Muscle layer of colon (tissue), 2 donors: Measurements from ENCODE around the gene CMSS1.

Experiments
- H3K27ac ChIP-seq: one replicate; pipeline ENCODE4 v1.7.0; 2013; ENCODE audit warnings: low read depth, mild to moderate bottlenecking, low read length, moderate library complexity
- H3K27me3 ChIP-seq, 2 donors: one replicate each; pipeline ENCODE4 v1.7.0; 2013; ENCODE audit warnings: low read length in 2 of 2, mild to moderate bottlenecking in 2 of 2; ENCODE audit not compliant: insufficient read depth in 2 of 2, control insufficient read depth in 1 of 2
- H3K36me3 ChIP-seq: one replicate; pipeline ENCODE4 v1.7.0; 2013; ENCODE audit warnings: mild to moderate bottlenecking, low read length; ENCODE audit not compliant: insufficient read depth
- H3K4me1 ChIP-seq: one replicate; pipeline ENCODE4 v1.7.0; 2013; ENCODE audit warnings: mild to moderate bottlenecking, low read length; ENCODE audit not compliant: insufficient read depth
- H3K4me3 ChIP-seq, 2 donors: one replicate each; pipeline ENCODE4 v1.7.0; 2013; ENCODE audit warnings: low read length in 2 of 2, low read depth in 1 of 2, mild to moderate bottlenecking in 1 of 2, moderate library complexity in 1 of 2
- H3K9ac ChIP-seq: one replicate; pipeline ENCODE4 v1.7.0; 2013; ENCODE audit warnings: low read length
- H3K9me3 ChIP-seq: one replicate; pipeline ENCODE4 v1.7.0; 2013; ENCODE audit warnings: mild to moderate bottlenecking, low read length
- donor health status: abdominal sarcoma.
- donor health status: Adenocarcinoma of cecum.

The CMSS1 gene

GRCh38 chr3:99842826-99843589 is 25.3 kb downstream of the CMSS1 start:
- Histone ChIP-seq H3K9ac (peak overlapping the region; percentile 3), H3K4me1 (peaks cover 54% of the 10 kb centered on the region), H3K27ac (peak overlapping the region; percentile 71), H3K9me3 (no peaks in the 10 kb centered on the region), H3K36me3 (no peaks in the 10 kb centered on the region), H3K4me3 (peak overlapping the region in 1 of 2 donors; percentile 17), H3K27me3 (no peaks in the 10 kb centered on the region)

- peak overlapping the region; percentile 3 for H3K9ac ChIP-seq
- peak overlapping the region in 1 of 2 donors; percentile 17 for H3K4me3 ChIP-seq
- H3K36me3 ChIP-seq = no peaks in the 10 kb centered on the region
- H3K4me1 ChIP-seq = peaks cover 62% of the 10 kb centered on the region
- H3K9me3 ChIP-seq = no peaks in the 10 kb centered on the region
- H3K27ac ChIP-seq = peak overlapping the region; percentile 71
- no peaks in the 10 kb centered on the region for H3K27me3 ChIP-seq
Observed at GRCh38 chr3:99843590-99844258, 26.1 kb downstream of the CMSS1 start.

- peaks cover 69% of the 10 kb centered on the region for H3K4me1 ChIP-seq
- H3K9ac ChIP-seq = no peak overlapping the region
- no peak overlapping the region for H3K4me3 ChIP-seq
- H3K27ac ChIP-seq = peak overlapping the region; percentile 71
- peaks cover 1% of the 10 kb centered on the region for H3K36me3 ChIP-seq
- no peaks in the 10 kb centered on the region for H3K27me3 ChIP-seq
- H3K9me3 ChIP-seq = no peaks in the 10 kb centered on the region
Observed at GRCh38 chr3:99845331-99845730, 27.7 kb downstream of the CMSS1 start.

DNA sequence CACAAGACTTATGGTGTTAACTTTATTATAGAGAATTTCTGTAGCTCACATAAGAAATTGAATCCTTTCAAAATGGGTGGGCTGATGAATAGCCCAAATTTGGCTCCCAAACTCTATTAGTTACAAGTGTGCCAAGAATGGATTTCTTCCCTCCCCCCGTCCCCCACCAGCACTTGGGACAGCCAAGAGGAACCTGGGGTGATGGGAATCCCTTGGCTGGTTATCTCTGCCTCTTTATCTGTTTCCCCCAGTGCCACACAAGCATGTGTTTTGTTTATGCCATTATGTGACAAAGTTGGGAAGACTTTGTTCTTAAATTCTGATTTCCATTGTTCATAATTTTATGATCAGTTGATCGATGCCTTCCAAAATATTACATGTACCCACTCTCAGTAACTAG is 28.3 kb downstream of the CMSS1 start:
- peak overlapping the region; percentile 71 for H3K27ac ChIP-seq

GRCh38 chr3:99846477-99847160 is 29.0 kb downstream of the CMSS1 start:
- H3K36me3 ChIP-seq = peaks cover 6% of the 10 kb centered on the region
- H3K4me3 ChIP-seq = no peak overlapping the region
- peaks cover 69% of the 10 kb centered on the region for H3K4me1 ChIP-seq
- H3K9ac ChIP-seq = no peak overlapping the region
- H3K27me3 ChIP-seq = no peaks in the 10 kb centered on the region
- H3K27ac ChIP-seq = peak overlapping the region; percentile 73
- no peaks in the 10 kb centered on the region for H3K9me3 ChIP-seq

More for the DNA sequence above, 28.3 kb downstream of the CMSS1 start:
- Histone ChIP-seq H3K4me3 (no peak overlapping the region), H3K9ac (no peak overlapping the region), H3K9me3 (no peaks in the 10 kb centered on the region), H3K36me3 (peaks cover 6% of the 10 kb centered on the region), H3K27me3 (no peaks in the 10 kb centered on the region), H3K4me1 (peaks cover 69% of the 10 kb centered on the region)

DNA sequence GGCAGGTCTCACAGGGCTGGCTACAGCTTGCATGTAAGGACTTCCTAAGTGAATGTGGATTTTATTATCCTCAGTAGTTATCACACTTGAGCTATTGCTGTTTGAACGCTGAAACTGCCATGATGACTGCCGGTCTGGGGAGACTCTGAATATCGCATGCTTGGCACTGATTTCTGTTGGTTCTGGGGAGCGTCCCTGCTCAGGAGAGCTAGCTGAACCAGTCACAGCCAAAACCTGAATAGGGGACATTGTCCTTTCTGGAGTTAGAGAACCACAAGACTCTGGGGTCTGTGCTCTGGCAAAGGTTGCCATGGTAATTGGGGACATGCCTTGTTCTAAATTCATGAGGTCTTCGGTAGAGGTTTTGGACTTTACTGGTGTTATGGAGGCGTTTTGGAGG is 30.8 kb downstream of the CMSS1 start:
- no peaks in the 10 kb centered on the region for H3K27me3 ChIP-seq
- H3K4me3 ChIP-seq = no peak overlapping the region
- peak overlapping the region; percentile 74 for H3K27ac ChIP-seq
- H3K4me1 ChIP-seq = peaks cover 69% of the 10 kb centered on the region
- H3K36me3 ChIP-seq = peaks cover 6% of the 10 kb centered on the region
- H3K9ac ChIP-seq = no peak overlapping the region
- no peaks in the 10 kb centered on the region for H3K9me3 ChIP-seq

DNA sequence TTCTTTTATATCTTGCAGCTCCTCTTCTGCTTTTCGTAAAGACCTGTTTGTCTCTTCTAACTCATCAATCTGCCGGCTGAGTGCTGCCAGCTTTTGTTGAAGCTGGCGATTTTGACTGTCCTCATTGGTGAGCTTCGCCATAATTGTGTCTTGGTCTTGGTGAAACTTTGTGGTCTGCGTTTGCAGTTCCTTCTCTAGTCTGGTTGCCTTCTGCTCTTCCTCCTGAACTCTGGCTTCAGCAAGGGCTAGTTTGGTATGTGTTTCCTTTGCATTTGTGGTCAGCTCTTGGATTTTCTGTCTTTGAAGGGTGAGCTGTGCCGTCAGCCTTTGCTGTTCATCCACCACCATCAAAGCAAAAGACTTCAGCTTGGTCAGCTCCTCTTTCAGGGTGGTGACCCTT is 32.9 kb downstream of the CMSS1 start:
- Histone ChIP-seq H3K9me3 (no peaks in the 10 kb centered on the region), H3K36me3 (peaks cover 6% of the 10 kb centered on the region), H3K27ac (peak overlapping the region; percentile 37), H3K9ac (no peak overlapping the region), H3K4me3 (no peak overlapping the region), H3K27me3 (no peaks in the 10 kb centered on the region), H3K4me1 (peaks cover 69% of the 10 kb centered on the region)

DNA sequence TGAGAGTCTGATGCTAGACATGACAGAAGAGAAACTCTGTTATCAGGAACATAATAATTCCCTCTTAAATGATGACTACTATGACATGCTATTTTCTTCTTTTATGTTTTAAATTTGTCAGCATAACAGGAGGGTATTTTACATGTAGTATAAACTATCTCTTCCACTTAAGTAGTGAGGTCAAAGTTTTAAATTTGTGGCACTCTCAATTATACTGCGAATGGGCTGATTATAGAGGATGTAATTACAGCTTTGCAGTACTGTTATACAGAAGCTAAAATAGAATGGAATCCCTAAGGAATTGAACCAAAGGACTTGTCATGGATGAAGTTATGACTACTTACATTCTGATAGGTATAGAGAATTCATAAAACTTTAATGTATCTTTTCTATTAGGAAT is 34.3 kb downstream of the CMSS1 start:
- peaks cover 64% of the 10 kb centered on the region for H3K4me1 ChIP-seq

GRCh38 chr3:99852851-99853250 is 35.2 kb downstream of the CMSS1 start:
- Histone ChIP-seq H3K9me3 (no peaks in the 10 kb centered on the region), H3K4me1 (peaks cover 64% of the 10 kb centered on the region), H3K27me3 (no peaks in the 10 kb centered on the region), H3K9ac (no peak overlapping the region), H3K4me3 (no peak overlapping the region), H3K36me3 (peaks cover 10% of the 10 kb centered on the region), H3K27ac (peak overlapping the region; percentile 21)

More for the DNA sequence above, 34.3 kb downstream of the CMSS1 start:
- Histone ChIP-seq H3K4me3 (no peak overlapping the region), H3K27me3 (no peaks in the 10 kb centered on the region), H3K27ac (no peak overlapping the region), H3K9ac (no peak overlapping the region), H3K9me3 (no peaks in the 10 kb centered on the region), H3K36me3 (peaks cover 6% of the 10 kb centered on the region)

- H3K4me3 ChIP-seq = no peak overlapping the region
- no peaks in the 10 kb centered on the region for H3K9me3 ChIP-seq
- no peak overlapping the region for H3K9ac ChIP-seq
- no peaks in the 10 kb centered on the region for H3K27me3 ChIP-seq
- H3K36me3 ChIP-seq = peaks cover 17% of the 10 kb centered on the region
- H3K4me1 ChIP-seq = peaks cover 62% of the 10 kb centered on the region
- no peak overlapping the region for H3K27ac ChIP-seq
Observed at GRCh38 chr3:99854756-99855298, 37.2 kb downstream of the CMSS1 start.

DNA sequence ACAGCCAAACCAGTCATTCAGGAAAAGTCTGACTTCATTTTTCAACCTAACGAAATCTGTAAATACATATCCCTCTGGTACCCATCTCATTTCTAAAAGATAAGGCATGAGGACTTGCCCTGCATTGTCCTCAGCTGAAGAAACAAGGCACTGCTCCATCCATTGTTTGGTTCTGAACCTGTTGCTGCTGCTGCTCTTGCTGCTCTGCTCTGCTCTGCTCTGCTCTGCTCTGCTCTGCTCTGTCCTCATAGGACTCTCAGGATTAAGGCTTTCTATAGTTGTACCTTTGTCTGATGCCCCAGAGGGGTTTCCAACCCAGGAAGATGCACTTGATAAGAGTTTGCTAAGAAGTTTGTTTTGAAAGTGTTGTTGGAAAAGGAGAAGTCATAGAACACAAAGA is 38.2 kb downstream of the CMSS1 start:
- no peaks in the 10 kb centered on the region for H3K27me3 ChIP-seq
- H3K4me1 ChIP-seq = peaks cover 72% of the 10 kb centered on the region
- H3K36me3 ChIP-seq = peaks cover 11% of the 10 kb centered on the region
- no peak overlapping the region for H3K4me3 ChIP-seq
- no peak overlapping the region for H3K9ac ChIP-seq
- H3K9me3 ChIP-seq = no peaks in the 10 kb centered on the region
- no peak overlapping the region for H3K27ac ChIP-seq
